GM21528 (cell line): ENCODE data around the gene ME1.
"Not testable (repeated sequence)": the region's sequence is repeated elsewhere in the genome, so short reads cannot be mapped to it uniquely, and the experiment has no call there.

Experiments
- ATAC-seq: cut with Tn5 transposase; IDR thresholded peaks from one replicate; pipeline ENCODE4 v1.9.1; 2021; ENCODE audit warnings: mild to moderate bottlenecking, moderate library complexity; ENCODE audit not compliant: unreplicated experiment, low FRiP score

Gene ME1

DNA sequence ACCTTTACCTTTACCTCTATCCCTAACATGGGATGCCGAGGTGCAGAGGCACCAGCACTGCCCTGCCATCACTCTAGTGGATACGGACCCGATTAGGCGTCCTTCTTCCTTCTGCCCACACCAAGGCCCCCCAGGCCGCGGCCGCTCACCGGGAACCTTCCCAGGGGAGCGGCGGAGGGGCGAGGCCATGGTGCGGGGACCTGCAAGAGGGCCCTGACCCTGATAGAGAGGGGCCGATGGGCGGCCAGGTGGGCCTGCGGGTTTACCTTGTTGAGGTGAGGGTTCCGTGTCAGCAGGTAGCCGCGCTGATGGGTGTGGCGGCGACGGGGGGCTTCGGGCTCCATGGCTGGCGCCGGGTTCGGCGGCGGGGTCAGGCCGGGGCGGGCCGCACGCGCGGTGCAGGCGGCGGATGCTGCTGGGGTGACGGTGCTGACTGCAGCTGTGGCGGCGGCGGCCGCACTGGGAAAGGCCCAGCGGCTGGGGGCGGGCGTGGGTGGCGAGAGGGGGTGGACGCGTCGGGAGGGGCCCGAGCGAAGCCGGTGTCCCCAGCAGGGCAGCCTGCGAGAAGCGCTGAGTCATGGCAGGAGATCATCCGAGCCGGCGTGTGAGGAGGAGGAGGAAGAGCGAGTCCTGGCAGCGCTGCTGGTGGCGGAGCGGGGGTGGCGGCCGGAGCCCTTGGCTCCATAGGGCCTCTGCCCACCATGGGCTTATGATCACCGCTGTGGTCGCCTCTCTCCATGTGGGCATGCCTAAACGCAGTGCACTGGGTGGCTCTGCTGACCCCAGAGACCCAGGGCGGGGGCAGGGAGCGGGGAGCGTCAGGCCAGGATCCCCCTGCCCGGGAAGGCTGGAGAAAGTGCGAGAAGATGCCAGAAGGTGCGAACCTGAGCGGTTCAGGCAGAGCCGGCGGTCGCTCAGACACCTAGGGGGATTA, at the start of gene ME1:
Gene ME1, minus strand, starts transcription at position 441 of the 934 bp plus-strand sequence. Its CDS starts 97 bp downstream, at position 344.
- ATAC-seq, result peak; percentile 71

- ATAC-seq, result no peak
Measured at GRCh38 chr6:83480470-83480869, 49.6 kb upstream of the ME1 start.

DNA sequence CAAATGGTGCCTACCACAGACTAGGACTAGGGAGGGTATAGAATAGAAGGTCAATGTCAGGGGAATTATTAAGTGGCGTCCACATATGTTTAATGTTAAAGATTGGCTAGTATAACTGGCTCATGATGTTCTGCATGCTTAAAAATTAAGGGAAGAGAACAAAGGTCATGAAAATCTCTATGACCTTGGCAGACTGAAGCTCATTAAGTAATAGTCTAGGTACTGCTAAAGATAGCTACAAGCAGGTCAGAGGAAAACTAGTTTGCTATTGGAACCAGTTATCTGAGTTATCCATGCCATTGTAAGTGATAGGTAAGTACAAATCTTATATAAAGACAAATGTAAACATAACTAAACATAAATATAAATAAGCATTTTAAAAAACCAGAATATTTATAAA, 48.5 kb upstream of the ME1 start:
- ATAC-seq, result no peak

- ATAC-seq, result no peak
Measured at GRCh38 chr6:83476971-83477370, 46.1 kb upstream of the ME1 start.

- no peak for ATAC-seq
Measured at GRCh38 chr6:83474309-83474708, 43.5 kb upstream of the ME1 start.

GRCh38 chr6:83472767-83473166, 41.9 kb upstream of the ME1 start:
- ATAC-seq, result no peak

DNA sequence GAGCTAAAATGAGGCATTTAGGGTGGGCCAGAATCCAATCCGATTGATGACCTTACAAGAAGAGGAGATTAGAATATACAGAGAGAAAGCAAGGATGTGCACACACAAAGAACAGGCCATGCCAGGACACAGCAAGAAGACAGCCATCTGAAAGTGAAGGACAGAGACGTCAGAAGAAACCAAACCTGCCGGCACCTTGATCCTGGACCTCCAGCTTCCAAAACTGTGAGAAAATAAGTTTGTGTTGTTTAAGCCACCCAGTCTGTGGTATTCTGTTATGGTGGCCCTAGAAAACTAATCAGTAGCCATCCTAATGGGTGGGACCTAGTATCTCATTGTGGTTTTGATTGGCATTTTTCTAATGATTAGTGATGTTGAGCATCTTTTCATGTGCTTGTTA, 39.7 kb upstream of the ME1 start:
- no peak for ATAC-seq

DNA sequence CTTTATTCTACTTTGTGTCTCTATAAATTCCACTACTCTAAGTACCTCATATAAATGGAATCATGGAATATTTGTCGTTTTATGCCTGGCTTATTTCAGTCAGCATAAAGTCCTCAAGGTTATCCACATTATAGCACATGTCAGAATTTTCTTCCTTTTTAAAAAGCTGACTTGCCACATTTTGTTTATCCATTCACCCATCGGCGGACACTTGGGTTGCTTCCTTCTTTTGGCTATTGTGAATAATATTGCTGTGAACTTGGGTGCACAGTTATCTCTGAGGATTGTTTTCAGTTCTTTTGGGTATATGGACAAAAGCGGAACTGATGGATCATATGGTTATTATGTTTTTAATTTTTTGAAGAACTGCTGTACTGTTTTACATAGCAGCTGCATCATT, 39.1 kb upstream of the ME1 start:
- ATAC-seq, result no peak

DNA sequence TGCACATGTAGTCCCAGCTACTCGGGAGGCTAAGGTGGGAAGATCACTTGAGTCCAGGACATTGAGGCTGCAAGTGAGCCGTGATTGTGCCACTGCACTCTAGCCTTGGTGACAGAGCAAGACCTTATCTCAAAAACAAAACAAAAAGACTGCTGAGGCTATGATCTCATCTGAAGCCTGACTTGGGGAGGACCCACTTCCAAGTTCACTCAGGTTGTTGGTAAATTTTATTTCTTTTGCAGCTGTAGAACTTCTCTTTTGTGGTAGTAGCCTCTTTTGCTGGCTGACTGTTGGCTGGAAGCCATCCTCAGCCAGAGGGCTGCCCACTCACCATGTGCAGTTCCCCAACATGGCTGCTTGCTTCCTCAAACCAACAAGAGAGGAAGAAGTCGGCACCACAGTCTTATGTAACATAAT, 36.8 kb upstream of the ME1 start:
- ATAC-seq, result no peak

- ATAC-seq, result no peak
Measured at GRCh38 chr6:83466328-83466727, 35.5 kb upstream of the ME1 start.

DNA sequence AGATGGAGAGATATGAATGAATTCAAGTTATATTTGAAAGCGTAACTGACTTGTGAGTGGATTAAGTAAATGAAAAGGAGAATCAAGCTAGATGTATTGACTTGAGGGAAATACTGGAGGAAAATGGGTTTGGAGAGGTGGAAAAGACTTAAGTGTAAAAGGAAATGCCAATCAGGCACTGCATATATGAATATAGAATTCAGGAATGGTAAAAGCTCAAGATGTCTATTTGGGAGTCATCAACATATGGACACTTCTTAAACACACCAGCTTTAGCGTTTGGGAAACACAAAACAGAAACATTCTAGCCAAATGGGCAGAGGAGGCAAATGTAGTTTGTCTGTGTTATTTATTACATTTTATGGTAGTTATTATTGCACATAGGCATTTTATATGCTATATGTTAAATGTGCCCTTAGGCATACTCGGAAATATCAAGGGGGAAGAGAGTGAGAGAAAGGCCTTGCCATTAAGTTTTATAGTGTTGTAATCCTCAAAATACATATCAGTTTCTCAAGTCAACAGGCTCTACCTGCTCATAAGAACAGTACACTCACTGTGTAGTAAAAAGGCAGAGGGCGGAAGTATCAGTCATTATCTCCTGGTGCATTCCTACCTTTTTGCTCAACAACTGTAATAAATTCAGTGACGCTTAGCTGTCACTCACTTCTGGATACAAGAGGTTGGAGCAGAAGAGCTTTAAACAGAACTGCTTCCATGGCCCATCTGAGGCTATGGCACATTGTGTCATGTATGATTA, 33.7 kb upstream of the ME1 start:
- ATAC-seq, result no peak

DNA sequence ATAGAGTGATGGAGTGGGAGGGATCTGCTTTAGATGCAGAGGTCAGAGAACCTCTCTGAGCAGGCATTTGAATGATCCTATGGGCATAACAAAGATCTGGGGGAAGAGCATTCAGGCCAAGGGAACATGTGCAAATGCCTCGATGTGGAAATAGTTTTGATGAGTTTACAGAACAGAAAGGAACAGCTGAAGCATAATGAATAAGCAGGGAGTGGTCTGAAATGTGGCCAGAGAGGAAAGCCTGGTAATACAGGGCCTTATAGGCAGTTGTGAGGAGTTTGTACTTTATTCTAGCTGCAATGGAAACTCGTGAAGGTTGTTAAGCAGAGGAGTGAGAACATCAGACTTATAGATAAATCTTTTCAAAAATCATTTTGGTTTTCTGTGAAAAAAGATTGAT, 33.0 kb upstream of the ME1 start:
- no peak for ATAC-seq

DNA sequence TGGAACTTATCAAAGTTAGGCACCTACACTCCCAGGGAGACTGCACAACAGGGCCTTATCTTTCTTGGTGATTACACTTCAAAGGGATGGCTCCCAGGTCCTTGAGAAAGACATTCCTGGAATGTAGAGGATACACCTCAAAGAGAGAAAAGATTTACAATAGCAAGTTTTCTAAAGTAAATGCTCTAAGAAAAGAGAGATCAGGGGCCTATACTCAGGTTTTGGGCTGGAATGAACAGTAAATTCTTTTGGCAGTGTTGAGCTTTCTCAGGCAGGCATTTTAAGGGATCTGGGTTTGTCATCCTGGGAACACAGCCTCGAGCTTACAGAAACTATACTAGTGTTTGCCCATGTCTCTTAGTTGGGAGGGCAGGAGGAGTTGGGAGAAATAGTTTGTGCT, 31.7 kb upstream of the ME1 start:
- ATAC-seq, result no peak

DNA sequence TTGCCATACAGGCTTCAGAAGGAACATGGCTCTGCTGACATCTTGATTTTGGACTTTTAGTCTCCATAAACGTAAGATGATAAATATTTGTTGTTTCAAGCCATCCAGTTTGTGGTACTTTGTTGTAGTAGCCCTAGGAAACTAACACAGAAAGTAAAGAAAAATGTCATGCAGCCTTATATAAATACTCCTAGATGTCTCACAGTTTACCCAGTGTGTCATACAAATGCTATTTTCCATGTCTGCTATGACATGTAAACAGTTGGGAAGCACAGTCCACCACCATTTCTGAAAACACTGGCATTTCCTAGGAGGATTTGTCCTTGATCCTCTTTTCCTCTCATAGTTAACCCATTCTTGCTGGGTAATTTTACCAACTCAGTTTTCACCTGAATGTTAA, 30.6 kb upstream of the ME1 start:
- no peak for ATAC-seq

GRCh38 chr6:83459663-83460062, 28.8 kb upstream of the ME1 start:
- ATAC-seq, result no peak

GRCh38 chr6:83450015-83450414, 19.2 kb upstream of the ME1 start:
- not testable (repeated sequence) for ATAC-seq

GRCh38 chr6:83444086-83444699, 13.3 kb upstream of the ME1 start:
- not testable (repeated sequence) for ATAC-seq

GRCh38 chr6:83443516-83443915, 12.7 kb upstream of the ME1 start:
- no peak for ATAC-seq

DNA sequence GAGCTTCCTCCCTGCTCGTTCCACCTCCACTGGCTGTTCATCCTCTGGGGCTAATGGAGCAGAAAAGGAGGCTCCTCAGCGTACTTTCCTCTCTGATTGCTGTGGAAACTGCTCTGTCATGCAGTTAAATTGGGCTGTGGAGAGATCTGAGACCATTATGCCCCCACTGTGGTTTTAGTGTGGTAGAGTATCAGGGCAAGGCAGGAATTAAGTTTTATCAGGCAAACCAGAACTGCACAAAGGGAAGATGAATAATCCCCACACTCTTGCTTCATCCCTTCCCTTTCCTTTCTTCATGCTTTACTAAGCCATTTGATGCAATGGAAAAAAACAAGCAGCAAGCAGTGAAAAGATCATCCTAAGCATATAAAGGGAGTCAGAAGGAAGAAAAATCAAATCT, 11.9 kb upstream of the ME1 start:
- ATAC-seq, result no peak

- no peak for ATAC-seq
Measured at GRCh38 chr6:83439201-83439600, 8.3 kb upstream of the ME1 start.

DNA sequence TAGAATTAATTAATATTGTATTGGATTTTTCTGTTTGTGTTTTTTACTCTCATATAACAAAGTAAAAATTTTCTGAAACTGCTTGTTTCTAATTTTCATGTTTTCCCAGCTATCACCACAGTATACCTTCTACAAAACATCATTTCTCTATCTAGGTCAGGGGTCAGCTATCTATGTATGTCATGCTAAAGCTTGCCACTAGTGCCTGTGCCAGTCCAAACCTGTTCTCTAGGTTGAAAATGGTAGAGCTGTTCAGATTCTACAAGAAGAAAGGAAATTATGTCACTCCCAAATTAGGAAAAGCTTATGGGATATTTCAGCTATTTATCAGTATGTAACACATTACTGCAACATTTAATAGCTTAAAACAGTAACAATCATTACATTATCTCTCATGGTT, 5.8 kb upstream of the ME1 start:
- ATAC-seq, result no peak
